Lower leg skin (tissue), 3 donors: Measurements from ENCODE around the gene SHISA6.

Source experiments
- POLR2A ChIP-seq, 2 donors: fragments of 450-650 bp; IDR thresholded peaks; one replicate each; pipeline ENCODE4 v1.6.1; 2016 to 2017; ENCODE audit warnings: antibody characterized with exemption in 2 of 2, mild to moderate bottlenecking in 1 of 2, moderate library complexity in 1 of 2
- TF ChIP-seq, protein P1 (sequence below), 3 donors: fragments of 450-650 bp; IDR thresholded peaks; one replicate each; pipeline ENCODE4 v1.5.1; 2016; ENCODE audit warnings: antibody characterized with exemption in 3 of 3, mild to moderate bottlenecking in 3 of 3, moderate library complexity in 2 of 3

DNA sequence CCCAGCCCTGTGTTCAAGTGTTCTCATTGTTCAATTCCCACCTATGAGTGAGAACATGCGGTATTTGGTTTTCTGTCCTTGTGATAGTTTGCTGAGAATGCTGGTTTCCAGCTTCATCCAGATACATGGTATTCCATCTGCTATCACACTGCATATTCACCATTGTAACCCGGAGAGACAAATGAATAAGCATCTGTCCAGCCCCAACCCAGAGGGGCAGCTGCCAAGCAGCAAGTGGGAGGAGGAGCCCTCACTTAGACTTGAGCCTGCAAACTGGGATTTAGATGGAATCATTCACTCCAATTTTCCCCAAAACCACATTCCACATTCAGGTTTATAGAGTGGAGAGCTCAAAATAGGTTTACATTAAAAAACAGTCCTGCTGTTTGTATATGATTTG, 41.6 kb downstream of the SHISA6 start:
- TF ChIP-seq, protein P1, sequence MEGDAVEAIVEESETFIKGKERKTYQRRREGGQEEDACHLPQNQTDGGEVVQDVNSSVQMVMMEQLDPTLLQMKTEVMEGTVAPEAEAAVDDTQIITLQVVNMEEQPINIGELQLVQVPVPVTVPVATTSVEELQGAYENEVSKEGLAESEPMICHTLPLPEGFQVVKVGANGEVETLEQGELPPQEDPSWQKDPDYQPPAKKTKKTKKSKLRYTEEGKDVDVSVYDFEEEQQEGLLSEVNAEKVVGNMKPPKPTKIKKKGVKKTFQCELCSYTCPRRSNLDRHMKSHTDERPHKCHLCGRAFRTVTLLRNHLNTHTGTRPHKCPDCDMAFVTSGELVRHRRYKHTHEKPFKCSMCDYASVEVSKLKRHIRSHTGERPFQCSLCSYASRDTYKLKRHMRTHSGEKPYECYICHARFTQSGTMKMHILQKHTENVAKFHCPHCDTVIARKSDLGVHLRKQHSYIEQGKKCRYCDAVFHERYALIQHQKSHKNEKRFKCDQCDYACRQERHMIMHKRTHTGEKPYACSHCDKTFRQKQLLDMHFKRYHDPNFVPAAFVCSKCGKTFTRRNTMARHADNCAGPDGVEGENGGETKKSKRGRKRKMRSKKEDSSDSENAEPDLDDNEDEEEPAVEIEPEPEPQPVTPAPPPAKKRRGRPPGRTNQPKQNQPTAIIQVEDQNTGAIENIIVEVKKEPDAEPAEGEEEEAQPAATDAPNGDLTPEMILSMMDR (IDR thresholded peaks at IDR 0.05), result no peak
- TF ChIP-seq POLR2A (IDR thresholded peaks at IDR 0.05), result no peak
